ENCODE measurements around the gene MAP3K20.

GRCh38 chr2:173064151-173064805 lies 11.4 kb upstream of the MAP3K20 start:
- TF ChIP-seq POLR2A (IDR thresholded peaks at IDR 0.05), result no peak
- TF ChIP-seq, protein P1, sequence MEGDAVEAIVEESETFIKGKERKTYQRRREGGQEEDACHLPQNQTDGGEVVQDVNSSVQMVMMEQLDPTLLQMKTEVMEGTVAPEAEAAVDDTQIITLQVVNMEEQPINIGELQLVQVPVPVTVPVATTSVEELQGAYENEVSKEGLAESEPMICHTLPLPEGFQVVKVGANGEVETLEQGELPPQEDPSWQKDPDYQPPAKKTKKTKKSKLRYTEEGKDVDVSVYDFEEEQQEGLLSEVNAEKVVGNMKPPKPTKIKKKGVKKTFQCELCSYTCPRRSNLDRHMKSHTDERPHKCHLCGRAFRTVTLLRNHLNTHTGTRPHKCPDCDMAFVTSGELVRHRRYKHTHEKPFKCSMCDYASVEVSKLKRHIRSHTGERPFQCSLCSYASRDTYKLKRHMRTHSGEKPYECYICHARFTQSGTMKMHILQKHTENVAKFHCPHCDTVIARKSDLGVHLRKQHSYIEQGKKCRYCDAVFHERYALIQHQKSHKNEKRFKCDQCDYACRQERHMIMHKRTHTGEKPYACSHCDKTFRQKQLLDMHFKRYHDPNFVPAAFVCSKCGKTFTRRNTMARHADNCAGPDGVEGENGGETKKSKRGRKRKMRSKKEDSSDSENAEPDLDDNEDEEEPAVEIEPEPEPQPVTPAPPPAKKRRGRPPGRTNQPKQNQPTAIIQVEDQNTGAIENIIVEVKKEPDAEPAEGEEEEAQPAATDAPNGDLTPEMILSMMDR (IDR thresholded peaks at IDR 0.05), result no peak

Data from thyroid gland (tissue), 4 donors.